Retinal pigment epithelial cell (primary cell): ENCODE measurements around the gene HARBI1.

ENCODE experiments used
- DNase-seq: peaks from one replicate; pipeline ENCODE4 v3.0.0-alpha.2; 2010; ENCODE audit warnings: low read depth
- H3K4me3 ChIP-seq: 2 replicates; pipeline ENCODE4 v1.5.1; 2011; ENCODE audit warnings: mild to moderate bottlenecking, low read length, control low read depth, moderate library complexity
- TF ChIP-seq, protein P1 (sequence below): conservative IDR thresholded peaks from 2 replicates; pipeline ENCODE4 v1.5.1; 2011; ENCODE audit warnings: low read depth, low read length, control low read depth, inconsistent platforms

The HARBI1 gene

GRCh38 chr11:46661836-46662235 lies 44.8 kb upstream of the HARBI1 start:
- DNase-seq, result no peak
- TF ChIP-seq, protein P1, sequence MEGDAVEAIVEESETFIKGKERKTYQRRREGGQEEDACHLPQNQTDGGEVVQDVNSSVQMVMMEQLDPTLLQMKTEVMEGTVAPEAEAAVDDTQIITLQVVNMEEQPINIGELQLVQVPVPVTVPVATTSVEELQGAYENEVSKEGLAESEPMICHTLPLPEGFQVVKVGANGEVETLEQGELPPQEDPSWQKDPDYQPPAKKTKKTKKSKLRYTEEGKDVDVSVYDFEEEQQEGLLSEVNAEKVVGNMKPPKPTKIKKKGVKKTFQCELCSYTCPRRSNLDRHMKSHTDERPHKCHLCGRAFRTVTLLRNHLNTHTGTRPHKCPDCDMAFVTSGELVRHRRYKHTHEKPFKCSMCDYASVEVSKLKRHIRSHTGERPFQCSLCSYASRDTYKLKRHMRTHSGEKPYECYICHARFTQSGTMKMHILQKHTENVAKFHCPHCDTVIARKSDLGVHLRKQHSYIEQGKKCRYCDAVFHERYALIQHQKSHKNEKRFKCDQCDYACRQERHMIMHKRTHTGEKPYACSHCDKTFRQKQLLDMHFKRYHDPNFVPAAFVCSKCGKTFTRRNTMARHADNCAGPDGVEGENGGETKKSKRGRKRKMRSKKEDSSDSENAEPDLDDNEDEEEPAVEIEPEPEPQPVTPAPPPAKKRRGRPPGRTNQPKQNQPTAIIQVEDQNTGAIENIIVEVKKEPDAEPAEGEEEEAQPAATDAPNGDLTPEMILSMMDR, result no peak
- H3K4me3 ChIP-seq, result no peak overlapping the region

GRCh38 chr11:46659908-46660307 lies 42.9 kb upstream of the HARBI1 start:
- DNase-seq, result no peak
- TF ChIP-seq, protein P1, result no peak
- H3K4me3 ChIP-seq, result no peak overlapping the region

GRCh38 chr11:46658259-46658658 lies 41.2 kb upstream of the HARBI1 start:
- DNase-seq, result no peak
- H3K4me3 ChIP-seq, result no peak overlapping the region
- TF ChIP-seq, protein P1, result no peak

DNA sequence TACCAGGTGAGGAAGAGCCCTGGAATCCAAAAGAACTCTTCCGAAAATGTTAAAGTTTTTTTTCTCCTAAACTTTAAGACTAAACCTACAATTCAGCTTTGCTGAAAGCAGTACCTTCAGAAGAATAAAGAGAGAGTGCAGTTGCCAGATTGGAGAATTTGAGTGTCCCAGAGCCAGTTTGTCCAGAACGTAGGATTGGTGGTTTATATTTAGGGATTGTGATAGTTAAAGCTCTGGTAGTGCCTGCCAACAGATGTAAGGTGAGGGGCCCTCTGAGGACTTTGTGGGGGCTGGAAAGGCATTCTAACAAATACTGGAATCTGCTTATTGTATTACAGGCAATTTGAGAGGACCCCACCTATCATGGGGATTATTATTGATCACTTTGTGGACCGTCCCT lies 40.2 kb upstream of the HARBI1 start:
- no peak for DNase-seq
- H3K4me3 ChIP-seq, result no peak overlapping the region
- TF ChIP-seq, protein P1, result no peak

- DNase-seq, result no peak
- TF ChIP-seq, protein P1, result no peak
- H3K4me3 ChIP-seq, result no peak overlapping the region
Observed at GRCh38 chr11:46655631-46656030, 38.6 kb upstream of the HARBI1 start.

DNA sequence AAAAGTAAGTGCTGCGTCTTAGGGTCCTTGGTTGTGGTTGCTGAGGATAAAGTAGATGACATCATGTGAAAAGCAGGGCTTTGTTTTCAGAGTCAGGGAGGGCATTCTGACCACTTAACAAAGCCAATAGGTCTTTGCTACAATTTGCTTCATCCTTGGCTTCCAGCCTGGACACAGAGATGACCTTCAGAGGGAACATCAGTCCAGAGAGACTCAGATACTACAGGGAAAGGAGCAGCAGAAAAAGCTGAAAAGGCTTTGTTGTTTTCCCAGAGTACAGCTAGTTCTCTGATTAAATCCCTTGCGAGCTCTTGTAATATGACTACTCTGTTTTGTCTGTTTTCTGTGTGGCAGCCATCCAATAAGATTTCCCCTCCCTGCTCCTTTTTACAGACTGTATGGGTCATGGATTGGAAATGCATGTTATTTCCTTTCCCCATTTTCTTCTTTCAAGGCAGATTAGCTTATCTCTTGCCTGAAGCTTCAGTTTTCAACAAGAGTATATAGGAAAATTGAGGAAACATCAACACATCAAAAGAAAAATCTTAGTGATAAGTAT lies 32.2 kb upstream of the HARBI1 start:
- DNase-seq, result peak; percentile 88
- TF ChIP-seq, protein P1, result no peak
- no peak overlapping the region for H3K4me3 ChIP-seq

- TF ChIP-seq, protein P1, result no peak
- H3K4me3 ChIP-seq, result no peak overlapping the region
- DNase-seq, result no peak
Observed at GRCh38 chr11:46643986-46644385, 27.0 kb upstream of the HARBI1 start.
